Right kidney (tissue), 1 donor: ENCODE results near the gene CCDC47.
A peak's percentile ranks its signal among the peaks of the same experiment; 100 is the strongest.
"Not testable (repeated sequence)": the region's sequence is repeated elsewhere in the genome, so short reads cannot be mapped to it uniquely, and the experiment has no call there.

Experiments
- DNase-seq: peaks from one replicate; pipeline ENCODE4 v3.0.0-alpha.2; 2016

CCDC47 gene

DNA sequence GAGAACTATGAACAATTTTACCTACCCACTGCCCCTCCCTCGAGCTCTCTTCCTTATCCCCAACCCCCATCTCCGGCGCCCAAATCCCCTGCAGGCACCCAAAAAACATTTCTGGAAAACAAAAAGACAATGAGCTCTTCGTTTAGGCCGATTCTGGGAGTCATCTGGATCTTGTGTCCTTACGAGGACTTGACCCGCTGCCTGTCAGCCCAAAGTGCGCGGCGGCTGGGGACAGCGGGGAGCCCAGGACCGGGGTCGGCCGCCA is 32.3 kb downstream of the CCDC47 start:
- no peak for DNase-seq

- peak; percentile 22 for DNase-seq
Measured at GRCh38 chr17:63740464-63741142, 32.8 kb downstream of the CCDC47 start.

DNA sequence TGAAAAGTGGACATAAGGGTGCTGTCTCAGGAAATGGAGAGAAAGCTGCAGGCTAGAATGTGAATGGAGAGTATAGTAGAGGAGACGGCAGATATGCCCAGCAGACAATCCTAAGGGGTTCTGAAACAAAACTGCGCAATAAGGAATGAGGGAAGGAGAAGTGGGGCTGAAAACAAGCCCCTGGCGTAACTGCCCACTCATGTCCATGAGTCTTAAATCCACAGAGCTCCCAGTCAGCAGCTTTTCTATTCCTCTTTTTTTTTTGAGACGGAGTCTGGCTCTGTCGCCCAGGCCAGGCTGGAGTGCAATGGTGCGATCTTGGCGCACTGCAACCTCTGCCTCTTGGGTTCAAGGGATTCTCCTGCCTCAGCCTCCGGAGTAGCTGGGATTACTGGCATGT is 37.7 kb downstream of the CCDC47 start:
- no peak for DNase-seq

DNA sequence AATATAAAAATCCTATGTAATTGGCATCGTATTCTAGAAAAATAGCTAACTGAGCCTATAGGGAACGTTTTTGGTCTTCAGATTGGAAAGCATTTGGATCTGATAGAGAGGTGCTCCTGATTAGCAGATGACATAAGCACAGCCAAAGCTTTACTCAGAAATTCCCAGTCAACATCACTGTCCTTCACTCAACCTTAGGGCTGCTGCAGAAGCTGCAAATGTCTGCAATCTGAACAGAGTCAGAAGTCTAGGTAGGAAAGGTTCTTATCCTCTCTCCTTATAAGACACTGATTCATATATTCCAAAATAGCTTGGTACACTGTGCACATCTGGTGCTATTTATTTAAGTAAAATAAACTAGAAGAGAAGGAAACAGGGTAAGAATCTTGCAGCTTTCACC is 51.0 kb downstream of the CCDC47 start:
- no peak for DNase-seq

GRCh38 chr17:63720194-63720593 is 53.2 kb downstream of the CCDC47 start:
- not testable (repeated sequence) for DNase-seq

DNA sequence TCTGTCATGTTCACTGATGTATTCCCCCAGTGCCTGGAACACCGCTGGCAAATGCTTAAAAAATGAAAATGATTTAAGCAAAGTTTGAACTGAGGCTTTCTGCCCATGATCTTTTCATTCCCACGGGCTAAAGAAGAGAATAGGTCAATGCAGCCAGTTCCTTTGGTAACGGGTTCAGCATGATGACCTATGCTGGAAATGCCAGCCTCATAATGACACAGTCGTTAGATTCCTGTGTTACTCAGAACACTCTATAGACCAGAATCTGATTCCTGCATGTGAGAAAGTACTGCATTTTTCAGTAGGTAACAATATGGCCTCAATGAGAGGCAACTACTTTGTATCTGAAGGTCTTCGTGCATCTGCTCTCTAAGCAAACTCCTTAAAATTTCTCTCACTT is 54.4 kb downstream of the CCDC47 start:
- no peak for DNase-seq

- no peak for DNase-seq
Measured at GRCh38 chr17:63716426-63716825, 57.0 kb downstream of the CCDC47 start.

- no peak for DNase-seq
Measured at GRCh38 chr17:63714550-63715277, 58.7 kb downstream of the CCDC47 start.

DNA sequence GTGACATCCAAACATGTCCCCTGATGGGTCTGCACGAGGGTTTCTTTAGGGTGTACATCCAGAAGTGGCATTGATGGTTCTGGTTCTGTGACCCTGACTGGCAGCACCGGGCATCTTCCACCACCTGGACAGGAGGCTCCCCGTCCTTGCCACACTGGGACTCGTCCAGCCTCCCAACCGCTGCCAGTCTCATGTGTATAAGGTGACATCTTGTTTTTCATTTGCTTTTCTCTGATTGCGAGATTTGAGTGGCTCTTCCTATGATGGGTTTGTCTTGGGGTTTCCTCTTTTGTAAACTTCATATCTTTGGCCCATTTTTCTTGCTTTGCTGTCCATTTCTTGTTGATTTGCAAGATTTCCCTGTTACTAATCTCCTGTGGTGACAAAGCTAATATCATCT is 64.3 kb downstream of the CCDC47 start:
- DNase-seq = no peak

DNA sequence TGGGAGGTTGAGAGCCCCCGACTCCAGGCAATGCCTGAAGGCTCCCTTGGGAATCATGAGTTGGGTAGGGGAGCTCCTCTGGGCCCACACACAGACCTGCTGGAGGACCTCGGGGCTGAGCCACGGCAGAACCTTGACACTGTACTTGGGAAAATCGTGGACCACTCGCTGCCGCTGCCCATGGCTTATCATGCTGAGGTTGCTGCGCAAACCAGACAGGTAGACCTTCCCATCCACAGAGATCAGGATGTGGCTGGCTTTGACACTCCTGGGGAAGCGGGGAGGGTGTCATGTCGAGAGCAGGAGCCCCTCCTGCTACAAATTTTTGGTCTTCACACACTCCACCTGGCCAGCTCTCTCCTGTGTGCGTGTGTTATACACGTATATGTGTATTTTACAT is 66.2 kb downstream of the CCDC47 start:
- no peak for DNase-seq

DNA sequence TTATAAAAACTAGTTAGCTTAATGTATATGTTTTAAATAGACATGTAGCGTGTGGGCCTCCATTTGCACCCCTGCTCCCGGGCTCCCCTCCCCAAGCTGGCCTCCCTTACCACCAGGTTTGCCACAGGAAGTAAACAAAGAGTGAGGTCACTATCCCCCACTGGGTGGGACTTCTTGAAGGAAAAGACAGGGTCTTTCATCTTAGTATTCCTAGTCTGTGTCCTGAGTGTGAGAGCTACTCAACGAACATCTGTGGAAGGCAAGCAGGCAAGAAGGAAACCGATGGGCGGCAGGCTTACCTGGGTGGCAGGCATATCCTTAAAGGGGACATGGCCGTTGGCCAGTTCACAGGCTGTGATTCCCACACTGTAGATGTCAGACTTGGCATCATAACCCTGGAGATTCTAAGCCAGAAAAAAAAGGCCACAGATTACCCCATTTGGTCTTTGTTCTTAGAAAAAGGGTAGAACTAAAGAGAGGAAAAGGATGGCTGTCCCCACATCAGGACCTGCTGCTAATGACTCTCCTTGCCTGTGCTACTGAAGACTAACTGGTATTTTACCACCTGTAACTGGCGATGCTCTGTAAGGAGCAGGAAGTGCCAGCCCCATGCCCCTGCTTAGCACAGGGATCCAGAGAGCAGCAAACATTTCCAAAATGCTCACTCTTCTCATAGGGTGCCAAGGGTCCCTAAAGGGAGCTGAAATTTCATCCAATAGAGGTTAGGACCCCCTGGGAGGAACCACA is 66.9 kb downstream of the CCDC47 start:
- no peak for DNase-seq

- no peak for DNase-seq
Measured at GRCh38 chr17:63705657-63706056, 67.7 kb downstream of the CCDC47 start.

GRCh38 chr17:63704836-63705235 is 68.6 kb downstream of the CCDC47 start:
- DNase-seq = no peak

- no peak for DNase-seq
Measured at GRCh38 chr17:63704259-63704576, 69.2 kb downstream of the CCDC47 start.

DNA sequence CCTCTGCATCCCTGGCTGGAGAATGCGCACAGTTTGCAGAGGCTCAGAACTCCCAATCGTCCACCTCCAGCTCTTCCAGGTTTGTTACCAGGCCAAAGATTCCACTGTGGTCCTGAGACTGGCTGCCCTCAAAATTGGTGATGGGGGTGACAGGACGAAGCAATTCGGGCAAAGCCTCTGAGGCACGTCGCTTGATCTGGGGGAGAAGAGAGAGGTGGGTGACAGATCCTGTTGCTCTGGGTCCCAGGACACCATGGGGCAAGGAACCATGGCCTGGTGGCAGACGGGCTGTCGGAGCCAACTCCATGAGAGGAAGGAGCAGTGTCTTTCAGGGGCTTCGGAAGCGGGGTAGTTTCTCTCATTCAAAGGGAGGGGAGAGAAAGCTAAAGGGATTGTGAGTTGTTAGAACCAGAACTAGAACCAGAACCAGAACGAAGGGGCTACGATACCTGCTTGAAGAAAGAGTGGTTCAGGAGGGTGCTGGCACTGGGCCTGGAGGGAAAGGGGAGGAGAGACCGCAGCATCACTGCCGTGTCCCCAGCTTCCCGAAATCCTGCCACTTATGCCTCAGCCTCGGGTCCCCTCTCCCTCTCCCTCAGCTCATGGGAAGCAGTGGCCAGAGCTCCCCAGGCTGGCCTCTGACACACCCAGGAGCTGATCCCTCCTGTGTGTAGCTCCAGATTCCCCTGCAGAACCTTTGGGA is 69.7 kb downstream of the CCDC47 start:
- no peak for DNase-seq

DNA sequence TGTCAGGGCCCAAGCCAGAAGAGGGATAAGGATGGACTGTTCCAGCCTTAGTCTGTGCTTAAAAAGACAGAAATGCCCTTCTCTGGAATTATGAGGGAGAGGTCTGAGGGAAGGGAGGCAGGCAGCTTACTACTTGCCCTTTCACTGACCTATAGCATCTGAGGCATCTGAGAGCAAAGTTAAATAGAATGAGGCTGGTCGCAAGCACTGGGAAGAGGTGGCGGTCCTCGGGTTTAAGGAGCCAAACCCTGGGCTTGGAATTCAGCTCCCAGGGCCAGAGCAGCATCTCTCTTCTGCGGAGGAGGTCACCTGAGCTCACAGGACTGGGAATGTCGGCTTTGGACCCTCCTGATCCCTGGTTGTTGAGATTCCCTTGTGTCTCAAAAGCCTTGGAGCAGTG is 70.4 kb downstream of the CCDC47 start:
- no peak for DNase-seq

GRCh38 chr17:63702721-63703015 is 70.7 kb downstream of the CCDC47 start:
- DNase-seq = no peak

GRCh38 chr17:63701868-63702720 is 71.3 kb downstream of the CCDC47 start:
- DNase-seq = no peak

DNA sequence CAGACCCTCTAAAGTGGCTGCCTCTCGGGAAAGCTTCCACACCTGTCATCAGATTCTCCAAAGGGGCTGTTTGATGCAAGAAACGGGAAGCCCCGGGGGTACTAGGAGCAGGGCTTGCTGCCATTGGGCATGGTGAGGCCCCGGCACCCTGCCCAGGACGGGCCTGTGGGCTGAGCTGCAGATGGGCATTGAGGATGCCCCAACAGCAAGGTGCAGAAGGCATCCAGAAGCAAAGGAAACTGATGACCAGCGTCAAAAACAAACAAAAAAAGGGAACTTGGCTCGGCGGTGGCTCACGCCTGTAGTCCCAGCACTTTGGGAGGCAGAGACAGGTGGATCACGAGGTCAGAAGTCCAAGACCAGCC is 72.0 kb downstream of the CCDC47 start:
- DNase-seq = no peak

- DNase-seq = peak; percentile 83
Measured at GRCh38 chr17:63700528-63701455, 72.6 kb downstream of the CCDC47 start.
